CD4-positive, alpha-beta T cell treated with Interleukin-15 for 4 hours (primary cell): ENCODE results near the gene MYO5A.
A peak's percentile ranks its signal among the peaks of the same experiment; 100 is the strongest.
"Not testable (repeated sequence)": the region's sequence is repeated elsewhere in the genome, so short reads cannot be mapped to it uniquely, and the experiment has no call there.

Experiments used
- DNase-seq: peaks from one replicate; pipeline ENCODE4 v3.0.0-alpha.2; 2020; ENCODE audit warnings: low spot score

MYO5A gene

GRCh38 chr15:52463638-52464037 lies 65.0 kb downstream of the MYO5A start:
- DNase-seq, result peak; percentile 25

DNA sequence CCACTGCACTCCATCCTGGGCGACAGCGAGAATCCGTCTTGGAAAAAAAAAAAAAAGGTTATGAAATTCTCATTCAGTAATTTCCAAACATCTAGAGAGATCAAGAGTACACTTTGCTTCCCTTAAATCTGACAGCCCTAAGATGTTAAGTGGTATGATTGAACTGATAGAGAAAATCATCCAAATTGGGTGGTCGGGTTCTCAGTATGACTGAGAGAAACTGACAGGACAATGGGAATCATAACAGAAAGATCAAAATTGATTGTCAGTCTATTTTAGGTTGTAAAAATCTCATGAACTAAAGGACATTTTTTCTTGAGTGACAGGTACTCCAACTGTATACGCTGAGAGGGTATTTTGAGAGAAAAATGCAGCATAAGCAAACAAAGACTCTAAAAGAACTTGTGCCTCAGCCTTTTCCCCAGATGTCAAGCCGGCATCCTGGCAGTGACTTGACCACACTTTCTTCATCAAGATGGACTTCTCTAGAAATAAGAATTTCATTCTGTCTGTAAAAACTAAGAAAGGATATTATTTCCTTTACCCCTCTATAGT lies 65.8 kb downstream of the MYO5A start:
- no peak for DNase-seq

DNA sequence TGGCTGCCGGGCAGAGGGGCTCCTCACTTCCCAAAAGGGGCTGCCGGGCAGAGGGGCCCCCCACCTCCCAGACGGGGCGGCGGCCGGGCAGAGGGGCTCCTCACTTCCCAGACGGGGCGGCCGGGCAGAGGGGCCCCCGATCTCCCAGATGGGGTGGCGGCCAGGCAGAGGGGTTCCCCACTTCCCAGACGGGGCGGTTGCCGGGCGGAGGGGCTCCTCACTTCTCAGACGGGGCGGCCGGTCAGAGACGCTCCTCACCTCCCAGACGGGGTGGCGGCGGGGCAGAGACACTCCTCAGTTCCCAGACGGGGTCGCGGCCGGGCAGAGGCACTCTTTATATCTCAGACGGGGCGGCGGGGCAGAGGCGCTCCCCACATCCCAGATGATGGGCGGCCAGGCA lies 69.0 kb downstream of the MYO5A start:
- DNase-seq, result not testable (repeated sequence)

- DNase-seq, result not testable (repeated sequence)
Observed at GRCh38 chr15:52459265-52459664, 69.4 kb downstream of the MYO5A start.

DNA sequence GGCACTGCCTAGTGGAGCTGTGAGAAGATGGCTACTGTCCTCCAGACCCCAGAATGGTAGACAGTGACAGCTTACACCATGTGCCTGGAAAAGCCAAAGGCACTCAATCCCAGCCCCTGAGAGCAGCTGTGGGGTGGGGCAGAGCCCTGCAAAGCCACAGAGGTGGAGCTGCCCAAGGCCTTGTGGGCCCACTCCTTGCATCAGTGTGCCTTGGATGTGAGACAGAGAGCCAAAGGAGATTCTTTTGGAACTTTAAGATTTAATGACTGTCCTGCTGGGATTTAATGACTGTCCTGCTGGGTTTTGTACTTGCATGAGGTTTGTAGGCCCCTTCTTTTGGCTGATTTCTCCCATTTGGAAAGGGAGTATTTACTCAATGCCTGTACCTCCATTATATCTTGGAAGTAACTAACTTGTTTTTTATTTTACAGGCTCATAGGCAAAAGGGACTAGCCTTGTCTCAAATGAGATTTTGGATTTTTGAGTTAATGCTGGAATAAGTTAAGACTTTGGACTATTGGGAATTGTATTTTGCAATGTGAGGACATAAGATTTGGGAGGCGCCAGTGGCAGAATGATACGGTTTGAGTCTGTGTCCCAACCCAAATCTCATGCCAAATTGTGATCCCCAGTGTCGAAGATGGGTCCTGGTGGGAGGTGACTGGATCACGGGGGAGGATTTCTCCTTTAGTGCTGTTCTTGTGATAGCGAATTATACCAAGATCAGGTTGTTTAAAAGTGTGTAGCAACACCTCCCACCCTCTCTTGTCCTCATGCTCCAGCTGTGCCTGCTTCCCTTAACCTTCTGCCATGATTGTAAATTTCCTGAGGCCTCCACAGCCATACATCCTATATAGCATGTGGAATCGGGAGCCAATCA lies 80.4 kb downstream of the MYO5A start:
- no peak for DNase-seq

DNA sequence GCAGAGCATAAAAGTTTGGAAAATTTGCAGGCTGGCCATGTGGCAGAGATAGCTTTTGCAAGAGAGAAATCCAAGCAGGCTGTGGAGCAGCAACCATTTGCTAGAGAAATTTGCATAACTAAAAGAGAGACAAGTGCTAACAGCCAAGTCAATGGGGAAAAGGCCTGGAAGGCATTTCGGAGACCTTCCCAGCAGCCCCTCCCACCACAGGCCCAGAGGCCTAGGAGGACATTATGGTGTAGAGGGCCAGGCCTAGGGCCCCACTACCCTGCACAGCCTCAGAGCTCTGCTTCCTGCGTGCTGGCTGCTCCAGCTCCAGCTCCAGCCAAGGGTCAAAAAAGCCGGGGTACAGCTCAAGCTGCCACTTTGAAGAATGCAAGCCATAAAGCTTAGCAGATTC lies 82.7 kb downstream of the MYO5A start:
- no peak for DNase-seq

- DNase-seq, result no peak
Observed at GRCh38 chr15:52445553-52445952, 83.1 kb downstream of the MYO5A start.

GRCh38 chr15:52443205-52443604 lies 85.5 kb downstream of the MYO5A start:
- not testable (repeated sequence) for DNase-seq

GRCh38 chr15:52441841-52442240 lies 86.8 kb downstream of the MYO5A start:
- DNase-seq, result no peak

GRCh38 chr15:52440946-52441345 lies 87.7 kb downstream of the MYO5A start:
- no peak for DNase-seq

GRCh38 chr15:52440414-52440813 lies 88.3 kb downstream of the MYO5A start:
- peak; percentile 38 for DNase-seq

DNA sequence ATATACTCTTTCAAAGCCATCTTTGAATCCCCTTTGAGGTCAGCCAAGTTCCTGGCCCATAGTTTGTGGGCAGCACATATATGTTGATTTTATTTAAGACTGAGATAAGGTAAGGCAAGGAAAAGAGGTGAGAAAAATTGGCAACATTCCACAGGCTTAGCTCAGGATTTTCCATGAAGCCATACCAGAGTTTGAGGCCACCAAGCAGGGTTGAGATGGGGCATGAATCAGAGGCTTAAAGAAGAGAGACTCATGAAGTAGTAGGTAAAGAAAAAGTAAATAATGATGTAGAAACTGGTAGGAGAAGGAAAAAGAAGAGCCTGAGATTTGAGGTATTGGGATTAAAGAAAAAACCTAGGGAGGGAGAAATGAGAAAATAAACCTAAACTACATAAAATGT lies 89.2 kb downstream of the MYO5A start:
- DNase-seq, result no peak

DNA sequence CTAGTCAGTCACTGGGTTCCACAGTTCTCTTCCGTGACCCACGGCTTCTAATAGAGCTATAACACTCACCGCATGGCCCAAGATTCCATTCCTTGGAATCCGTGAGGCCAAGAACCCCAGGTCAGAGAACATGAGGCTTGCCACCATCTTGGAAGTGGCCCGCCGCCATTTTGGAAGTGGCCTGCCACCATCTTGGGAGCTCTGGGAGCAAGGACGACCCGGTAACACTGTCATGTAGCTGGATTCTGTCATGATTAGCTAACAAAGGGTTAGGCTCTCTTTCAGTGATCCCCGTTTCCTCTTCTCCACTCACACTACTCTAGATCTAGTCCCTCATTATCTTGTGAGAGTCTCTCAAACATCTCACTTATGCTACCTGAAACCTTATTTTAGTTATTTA lies 89.6 kb downstream of the MYO5A start:
- not testable (repeated sequence) for DNase-seq

GRCh38 chr15:52438047-52438446 lies 90.6 kb downstream of the MYO5A start:
- DNase-seq, result no peak

DNA sequence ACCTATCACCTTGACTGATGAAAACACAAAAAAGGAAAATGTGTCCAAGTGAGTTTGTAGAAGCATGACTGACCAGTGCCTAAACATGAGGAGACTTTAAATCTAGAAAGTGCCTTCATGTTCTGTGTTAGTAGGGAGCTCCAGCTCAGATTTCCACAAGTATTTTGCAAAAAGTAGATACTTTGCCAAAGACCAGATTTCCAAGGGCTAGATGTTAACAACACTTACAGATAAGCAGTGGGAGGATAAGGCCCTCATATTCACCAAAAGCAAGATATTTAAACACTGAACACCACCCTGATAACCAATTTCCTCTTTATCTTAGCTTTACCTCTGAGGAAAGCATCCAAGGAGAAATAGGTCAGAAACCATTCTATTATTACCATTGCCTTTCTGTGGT lies 91.0 kb downstream of the MYO5A start:
- no peak for DNase-seq

GRCh38 chr15:52436981-52437380 lies 91.7 kb downstream of the MYO5A start:
- DNase-seq, result no peak

GRCh38 chr15:52434885-52435284 lies 93.8 kb downstream of the MYO5A start:
- no peak for DNase-seq

DNA sequence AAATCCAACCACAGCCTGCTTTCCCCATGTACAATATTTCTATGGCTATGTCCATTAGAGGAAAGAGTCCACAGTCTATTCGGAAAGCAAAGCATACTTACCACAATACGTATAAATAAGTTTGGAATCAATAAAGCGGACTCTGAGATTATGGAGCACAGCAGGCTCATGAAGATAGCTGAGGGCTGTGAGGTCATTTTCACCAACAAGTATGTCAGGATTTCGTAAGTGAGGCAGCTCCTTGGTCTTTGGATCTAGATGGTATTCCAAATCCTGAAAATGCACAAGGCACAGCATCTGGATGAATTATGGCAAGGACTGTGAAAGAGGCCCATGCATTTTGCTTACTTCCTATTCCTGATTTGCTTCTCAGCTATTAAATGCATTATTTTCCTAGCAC lies 100.4 kb downstream of the MYO5A start:
- no peak for DNase-seq

DNA sequence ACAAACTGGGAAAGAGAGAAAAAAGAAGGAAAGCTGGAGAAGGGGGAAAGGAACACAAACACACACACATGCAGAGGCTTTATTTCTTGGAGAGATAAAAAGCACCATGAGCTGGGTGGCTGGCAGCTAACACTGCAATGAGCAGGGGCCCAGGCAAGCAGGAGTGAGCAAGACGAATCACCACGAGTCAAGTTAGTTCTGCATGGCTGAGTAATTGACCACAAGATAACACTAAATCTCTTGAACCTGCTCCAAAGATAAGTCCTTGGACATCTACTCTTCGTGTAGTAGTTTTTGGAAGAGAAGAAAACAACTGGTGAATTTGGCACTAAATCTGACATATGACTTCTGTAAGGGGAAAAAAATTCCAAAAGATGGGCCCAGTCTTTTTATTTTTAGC lies 100.9 kb downstream of the MYO5A start:
- no peak for DNase-seq

DNA sequence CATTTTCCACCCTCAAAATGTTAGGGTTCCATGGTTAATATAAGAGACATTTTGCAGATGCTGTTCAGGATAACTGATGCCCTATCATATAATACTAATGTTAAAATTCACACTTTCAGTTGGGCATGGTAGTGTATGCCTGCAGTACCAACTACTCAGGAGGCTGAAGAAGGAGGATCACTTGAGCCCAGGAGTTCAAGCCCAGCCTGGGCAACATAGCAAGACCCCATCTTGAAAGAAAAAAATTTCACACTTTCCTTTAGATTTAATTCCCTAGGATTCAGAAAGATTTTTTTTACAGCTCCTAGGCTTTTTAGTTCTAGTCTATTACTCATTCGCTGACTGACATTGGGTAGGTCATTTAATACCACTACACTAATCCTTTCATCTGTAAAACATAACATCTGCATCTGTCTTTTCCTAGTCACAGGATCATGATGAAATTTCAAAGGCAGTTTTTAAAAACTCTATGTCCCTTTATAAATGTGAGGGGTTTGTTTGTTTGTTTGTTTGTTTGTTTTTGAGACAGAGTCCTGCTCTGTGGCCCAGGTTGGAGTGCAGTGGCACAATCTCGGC lies 103.7 kb downstream of the MYO5A start:
- no peak for DNase-seq

DNA sequence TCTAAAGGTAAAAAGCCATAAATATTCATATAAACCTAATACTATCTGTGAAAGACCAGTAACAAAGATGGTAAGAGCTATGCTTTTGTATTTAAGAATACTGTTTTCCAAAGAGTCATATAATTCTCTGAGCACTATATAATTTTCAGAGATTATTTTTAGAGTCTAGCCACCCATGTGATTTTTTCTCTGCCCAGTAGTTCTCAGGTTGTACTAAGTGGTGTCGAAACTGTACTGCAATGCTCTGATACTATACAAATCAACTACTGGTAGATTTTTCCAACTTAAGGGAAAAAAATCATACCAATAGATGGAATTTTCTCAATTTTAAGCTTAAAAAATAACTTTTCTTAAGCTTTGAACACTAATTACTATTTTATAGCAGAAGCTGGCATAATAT lies 104.8 kb downstream of the MYO5A start:
- no peak for DNase-seq

DNA sequence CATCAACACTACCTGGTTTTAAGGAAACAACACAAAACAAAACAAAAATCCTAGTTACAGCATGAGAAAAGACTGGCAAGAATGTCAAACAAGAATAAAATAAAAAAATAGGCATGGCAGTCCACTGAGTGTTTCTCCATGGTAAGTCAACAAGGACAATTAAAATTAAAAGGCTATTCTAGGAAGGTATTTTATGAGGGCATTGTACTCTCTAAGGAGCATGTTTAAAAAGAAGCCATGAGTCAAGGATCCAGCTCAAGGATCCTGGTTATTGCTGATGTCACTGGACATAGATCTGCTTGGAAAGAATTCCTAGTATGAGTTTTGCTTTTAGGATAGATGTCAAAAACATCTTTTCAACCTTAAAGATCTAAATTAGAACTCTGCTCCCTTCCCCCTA lies 106.7 kb downstream of the MYO5A start:
- no peak for DNase-seq

GRCh38 chr15:52421029-52421428 lies 107.7 kb downstream of the MYO5A start:
- no peak for DNase-seq
